ENCODE data around the gene KIR2DL1.
"Not testable (repeated sequence)": the region's sequence is repeated elsewhere in the genome, so short reads cannot be mapped to it uniquely, and the experiment has no call there.

Gene KIR2DL1

DNA sequence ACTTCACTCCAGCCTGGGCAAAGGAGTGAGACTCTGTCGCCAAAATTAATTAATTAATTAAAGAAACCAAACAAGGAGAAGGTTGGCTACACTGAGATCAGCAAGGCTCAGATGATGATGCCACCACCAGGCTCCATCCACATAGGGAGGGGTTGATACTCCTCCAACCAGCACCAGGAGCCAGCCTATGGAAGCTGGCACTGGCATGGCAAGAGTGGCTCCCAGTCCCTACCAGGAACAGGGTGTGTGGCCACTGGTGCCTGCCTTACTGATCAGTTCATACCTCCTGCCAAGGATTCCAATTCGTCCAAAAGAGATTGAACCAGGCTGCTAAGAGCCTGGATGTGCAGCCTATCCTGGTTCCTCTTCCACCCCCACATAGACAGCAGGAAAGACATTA is 3.1 kb downstream of the KIR2DL1 start:
- not testable (repeated sequence) for DNase-seq

DNA sequence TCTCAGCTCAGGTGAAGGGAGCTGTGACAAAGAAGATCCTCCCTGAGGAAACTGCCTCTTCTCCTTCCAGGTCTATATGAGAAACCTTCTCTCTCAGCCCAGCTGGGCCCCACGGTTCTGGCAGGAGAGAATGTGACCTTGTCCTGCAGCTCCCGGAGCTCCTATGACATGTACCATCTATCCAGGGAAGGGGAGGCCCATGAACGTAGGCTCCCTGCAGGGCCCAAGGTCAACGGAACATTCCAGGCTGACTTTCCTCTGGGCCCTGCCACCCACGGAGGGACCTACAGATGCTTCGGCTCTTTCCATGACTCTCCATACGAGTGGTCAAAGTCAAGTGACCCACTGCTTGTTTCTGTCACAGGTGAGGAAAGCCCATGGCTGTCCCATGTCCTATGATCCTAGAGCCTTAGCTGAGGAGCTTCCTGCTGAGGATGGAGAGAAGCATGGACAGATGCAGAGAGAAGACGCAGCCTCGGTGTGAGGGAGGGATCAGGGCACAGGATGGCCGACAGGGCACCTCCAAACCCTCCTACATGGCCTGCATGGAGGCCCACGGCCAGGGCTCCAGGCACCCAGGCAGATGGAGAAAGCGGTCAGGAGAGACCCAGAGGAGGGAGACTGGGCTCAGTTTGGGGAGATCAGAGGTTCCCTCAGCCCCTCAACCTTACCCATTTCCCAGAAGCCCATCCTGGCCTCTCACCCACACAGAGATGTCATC is 5.7 kb downstream of the KIR2DL1 start:
- not testable (repeated sequence) for DNase-seq

DNA sequence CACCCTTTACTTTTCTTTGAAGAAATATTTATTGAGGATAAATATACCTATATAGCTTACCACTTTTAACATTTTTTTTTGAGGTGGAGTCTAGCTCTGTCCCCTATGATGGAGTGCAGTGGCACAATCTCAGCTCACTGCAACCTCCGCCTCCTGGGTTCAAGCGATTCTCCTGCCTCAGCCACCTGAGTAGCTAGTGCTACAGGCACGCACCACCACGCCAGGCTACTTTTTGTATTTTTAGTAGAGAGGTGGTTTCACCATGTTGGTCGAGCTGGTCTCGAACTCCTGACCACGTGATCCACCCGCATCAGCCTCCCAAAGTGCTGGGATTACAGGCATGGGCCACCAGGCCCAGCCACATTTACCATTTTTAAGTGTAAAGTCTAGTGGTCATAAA is 6.2 kb downstream of the KIR2DL1 start:
- DNase-seq: not testable (repeated sequence)

DNA sequence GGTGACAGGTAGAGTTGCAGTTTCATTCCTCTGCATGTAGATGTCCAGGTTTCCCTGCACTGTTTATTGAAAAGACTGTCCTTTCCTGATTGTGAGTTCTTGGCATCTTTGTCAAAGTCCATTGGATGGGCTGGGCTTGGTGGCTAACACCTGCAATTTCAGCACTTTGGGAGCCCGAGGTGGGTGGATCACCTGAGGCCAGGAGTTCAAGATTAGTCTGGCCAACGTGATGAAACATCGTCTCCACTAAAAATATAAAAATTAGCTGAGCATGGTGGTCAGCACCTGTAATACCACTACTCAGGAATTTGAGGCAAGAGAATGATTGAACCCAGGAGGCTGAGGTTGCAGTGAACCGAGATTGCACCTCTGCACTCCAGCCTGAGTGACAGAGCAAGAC is 8.3 kb downstream of the KIR2DL1 start:
- DNase-seq: not testable (repeated sequence)

DNA sequence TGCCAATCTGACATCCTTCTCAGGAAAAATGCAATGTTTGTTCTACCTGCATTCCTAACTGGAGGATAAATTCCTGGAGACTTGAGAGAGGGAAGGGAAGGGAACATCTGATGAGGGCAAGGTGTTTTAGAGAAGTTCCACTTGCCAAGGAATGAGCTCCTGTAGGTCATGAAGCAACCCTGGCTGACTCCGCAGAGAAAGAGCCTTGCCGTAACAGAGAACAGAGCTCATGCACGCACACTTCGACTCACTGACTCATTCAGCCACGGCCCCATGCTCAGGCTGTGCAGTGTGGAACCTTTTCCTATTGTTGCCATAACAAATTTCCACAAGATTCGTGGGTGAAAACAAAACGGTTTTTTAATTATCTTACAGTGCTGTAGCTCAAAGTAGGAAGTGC is 9.3 kb downstream of the KIR2DL1 start:
- peak; percentile 82 for DNase-seq

DNA sequence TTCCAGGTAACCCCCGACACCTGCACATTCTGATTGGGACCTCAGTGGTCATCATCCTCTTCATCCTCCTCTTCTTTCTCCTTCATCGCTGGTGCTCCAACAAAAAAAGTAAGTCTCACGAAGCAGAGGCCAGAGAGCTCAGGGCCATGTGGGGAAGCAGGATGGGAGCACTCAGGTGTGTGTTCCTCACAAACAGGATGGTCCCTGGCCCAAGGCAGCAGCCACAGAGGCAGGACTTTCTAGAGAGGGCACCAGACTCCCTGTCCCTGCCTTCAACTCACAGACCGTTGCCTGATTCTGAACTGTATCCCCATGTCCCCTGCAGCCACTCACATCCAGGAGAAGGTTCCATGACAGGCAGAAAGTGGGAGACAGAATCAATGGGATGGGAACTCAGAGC is 13.3 kb downstream of the KIR2DL1 start:
- DNase-seq: not testable (repeated sequence)

DNA sequence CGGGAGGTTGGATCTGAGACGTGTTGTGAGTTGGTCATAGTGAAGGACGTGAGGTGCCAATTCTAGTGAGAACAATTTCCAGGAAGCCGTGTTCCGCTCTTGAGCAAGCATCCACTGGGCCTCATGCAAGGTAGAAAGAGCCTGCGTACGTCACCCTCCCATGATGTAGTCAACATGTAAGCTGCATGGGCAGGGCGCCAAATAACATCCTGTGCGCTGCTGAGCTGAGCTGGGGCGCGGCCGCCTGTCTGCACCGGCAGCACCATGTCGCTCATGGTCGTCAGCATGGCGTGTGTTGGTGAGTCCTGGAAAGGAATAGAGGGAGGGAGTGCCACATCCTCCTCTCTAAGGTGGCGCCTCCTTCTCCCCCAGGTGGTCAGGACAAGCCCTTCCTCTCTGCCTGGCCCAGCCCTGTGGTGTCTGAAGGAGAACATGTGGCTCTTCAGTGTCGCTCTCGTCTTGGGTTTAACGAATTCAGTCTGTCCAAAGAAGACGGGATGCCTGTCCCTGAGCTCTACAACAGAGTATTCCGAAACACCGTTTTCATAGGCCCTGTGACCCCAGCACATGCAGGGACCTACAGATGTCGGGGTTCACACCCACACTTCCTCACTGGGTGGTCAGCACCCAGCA is 16.6 kb downstream of the KIR2DL1 start:
- DNase-seq: not testable (repeated sequence)

DNA sequence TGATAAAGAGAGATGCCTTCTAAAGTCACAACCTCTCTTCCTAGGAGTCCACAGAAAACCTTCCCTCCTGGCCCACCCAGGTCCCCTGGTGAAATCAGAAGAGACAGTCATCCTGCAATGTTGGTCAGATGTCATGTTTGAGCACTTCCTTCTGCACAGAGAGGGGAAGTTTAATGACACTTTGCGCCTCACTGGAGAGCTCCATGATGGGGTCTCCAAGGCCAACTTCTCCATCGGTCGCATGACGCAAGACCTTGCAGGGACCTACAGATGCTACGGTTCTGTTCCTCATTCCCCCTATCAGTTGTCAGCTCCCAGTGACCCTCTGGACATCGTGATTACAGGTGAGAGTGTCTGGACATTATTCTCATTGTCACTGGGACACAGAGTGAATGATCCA is 18.6 kb downstream of the KIR2DL1 start:
- peak; percentile 74 for DNase-seq

DNA sequence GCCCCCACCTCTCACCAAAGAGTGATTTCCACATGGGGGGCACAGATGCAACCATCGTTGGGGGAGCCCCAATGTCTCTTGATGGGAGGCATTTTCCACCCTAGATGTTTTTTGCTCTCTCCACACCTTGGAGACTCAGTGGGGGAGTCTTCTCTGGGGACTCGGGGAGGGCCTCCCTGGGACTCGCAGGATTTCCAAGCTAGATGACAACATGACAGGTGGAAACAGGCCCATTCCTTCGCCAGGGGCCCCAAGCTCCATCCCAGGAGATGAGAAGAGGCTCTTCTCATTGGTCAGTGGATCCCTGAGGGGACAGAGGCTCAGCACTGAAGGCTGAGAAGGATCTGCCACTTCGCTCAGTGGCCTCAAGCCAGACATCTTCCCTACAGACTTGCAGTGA is 21.1 kb downstream of the KIR2DL1 start:
- DNase-seq: no peak

DNA sequence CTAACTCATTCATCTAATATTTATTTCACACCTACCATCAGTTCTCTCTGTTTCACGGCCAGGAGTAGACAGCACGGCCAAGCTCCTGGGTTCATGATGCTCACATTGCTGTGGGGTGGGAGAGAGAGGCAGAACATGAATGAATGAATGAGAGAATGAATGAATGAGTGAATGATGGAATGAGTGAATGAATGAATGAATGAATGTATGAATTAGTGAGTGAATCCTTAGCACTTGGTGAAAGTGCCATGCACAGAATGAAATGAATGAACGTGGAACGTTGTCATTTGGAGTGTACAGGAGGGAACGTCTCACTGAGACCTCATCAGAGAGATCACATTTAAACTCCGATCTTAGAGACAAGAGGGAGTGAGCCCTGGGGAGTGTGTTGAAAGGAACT is 21.9 kb downstream of the KIR2DL1 start:
- DNase-seq: no peak

DNA sequence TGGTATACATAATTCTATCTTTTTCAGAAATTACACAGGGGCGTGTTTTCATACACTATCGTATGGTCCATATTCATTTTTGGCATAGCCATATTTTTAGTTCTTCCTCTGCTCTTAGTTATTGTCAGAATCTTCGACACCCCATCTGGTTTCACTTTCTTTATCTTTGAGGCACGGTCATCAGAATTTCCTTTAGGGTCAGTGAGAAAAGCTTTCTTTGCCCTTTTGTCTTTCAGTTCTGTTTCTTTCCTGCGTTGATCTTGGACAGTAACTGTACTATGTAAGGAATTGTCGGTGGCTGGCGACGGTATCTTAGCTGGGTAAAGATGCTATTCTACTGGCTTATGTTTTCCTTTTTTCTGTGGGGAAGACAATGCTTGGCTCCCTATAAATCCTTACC is 23.2 kb downstream of the KIR2DL1 start:
- DNase-seq: peak; percentile 85

DNA sequence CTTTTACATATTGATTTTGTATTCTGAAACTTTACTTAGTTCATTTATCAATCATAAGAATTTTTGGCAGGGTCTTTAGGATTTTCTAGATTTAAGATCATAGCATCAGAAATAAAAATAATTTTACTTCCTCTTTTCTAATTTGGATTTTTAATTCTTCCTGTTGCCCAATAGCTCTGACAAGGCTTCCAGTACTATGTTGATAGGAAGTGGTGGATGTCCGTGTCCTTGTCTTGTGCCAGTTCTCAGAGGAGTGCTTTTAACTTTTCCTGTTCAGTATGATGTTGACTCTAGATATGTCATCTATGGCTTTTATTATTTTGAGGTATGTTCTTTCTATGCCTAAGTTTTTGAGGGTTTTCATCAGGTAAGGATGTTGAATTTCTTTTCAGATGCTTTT is 26.2 kb downstream of the KIR2DL1 start:
- DNase-seq: peak; percentile 71

DNA sequence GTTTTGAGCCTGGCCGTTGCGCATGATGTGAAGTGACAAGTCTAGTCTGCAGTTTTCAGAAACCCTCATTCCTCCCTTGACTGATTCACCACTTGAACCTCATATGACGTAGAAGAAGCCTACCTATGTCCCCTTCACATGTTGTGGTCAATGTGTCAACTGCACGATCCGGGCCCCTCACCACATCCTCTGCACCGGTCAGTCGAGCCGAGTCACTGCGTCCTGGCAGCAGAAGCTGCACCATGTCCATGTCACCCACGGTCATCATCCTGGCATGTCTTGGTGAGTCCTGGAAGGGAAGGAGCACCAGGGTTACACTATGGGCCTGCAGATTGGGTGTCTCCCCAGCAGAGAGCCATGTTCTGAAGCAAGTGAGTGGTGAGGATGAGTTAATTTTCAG is 33.8 kb downstream of the KIR2DL1 start, which contains the start of gene KIR2DL4:
KIR2DL4 (plus strand) TSS at position 201 of the 400 bp plus-strand sequence; CDS start at position 243, 42 bp downstream.
- no peak for DNase-seq

DNA sequence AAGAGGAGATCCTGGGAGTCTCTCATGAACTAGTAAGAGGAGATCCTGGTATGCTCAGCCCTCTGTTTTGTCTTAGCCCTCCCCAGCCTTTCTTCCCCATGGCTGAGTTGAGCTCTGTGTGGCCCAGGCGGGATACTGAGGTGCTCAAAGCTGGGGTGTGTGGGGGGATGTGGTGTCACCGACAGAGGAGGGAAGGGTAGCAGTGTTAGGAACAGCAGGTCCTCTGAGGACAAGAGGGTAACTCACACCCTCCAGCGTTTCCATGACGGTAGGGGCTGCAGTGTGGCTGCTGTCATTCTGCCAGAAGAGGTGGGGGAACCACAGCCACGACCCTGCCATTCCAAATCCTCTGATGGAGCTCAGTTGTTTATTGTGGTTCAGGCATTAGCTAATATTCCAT is 34.5 kb downstream of the KIR2DL1 start:
- no peak for DNase-seq

DNA sequence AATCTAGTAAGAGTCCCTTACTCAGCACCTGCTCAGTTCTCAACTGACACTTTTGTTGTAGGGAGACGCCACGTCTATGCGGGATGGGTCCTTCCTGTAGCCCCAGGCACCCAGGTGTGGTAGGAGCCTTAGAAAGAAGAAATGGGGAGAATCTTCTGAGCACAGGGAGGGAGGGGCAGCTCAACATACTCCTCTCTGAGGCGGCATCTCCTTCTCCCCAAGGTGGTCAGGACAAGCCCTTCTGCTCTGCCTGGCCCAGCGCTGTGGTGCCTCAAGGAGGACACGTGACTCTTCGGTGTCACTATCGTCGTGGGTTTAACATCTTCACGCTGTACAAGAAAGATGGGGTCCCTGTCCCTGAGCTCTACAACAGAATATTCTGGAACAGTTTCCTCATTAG is 35.0 kb downstream of the KIR2DL1 start:
- no peak for DNase-seq

DNA sequence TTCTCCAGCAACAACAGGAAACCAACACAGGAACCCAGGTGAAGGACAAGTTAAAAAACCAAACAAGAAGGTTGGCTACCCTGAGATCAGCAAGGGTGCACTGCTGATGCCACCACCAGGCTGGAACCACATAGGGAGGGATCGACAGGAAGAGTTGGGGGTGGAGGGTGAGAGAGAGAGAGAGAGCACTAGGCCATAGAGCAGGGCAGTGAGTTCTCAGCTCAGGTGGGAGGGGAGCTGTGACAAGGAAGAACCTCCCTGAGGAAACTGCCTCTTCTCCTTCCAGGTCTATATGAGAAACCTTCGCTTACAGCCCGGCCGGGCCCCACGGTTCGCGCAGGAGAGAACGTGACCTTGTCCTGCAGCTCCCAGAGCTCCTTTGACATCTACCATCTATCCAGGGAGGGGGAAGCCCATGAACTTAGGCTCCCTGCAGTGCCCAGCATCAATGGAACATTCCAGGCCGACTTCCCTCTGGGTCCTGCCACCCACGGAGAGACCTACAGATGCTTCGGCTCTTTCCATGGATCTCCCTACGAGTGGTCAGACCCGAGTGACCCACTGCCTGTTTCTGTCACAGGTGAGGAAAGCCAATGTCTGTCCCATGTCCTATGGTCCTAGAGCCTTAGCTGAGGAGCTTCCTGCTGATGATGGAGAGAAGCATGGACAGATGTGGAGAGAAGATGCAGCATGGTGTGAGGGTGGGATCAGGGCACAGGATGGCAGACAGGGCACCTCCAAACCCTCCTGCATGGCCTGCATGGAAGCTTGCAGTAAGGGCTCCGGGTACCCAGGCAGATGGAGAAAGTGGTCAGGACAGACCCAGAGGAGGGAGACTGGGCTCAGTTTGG is 36.3 kb downstream of the KIR2DL1 start:
- DNase-seq: no peak

DNA sequence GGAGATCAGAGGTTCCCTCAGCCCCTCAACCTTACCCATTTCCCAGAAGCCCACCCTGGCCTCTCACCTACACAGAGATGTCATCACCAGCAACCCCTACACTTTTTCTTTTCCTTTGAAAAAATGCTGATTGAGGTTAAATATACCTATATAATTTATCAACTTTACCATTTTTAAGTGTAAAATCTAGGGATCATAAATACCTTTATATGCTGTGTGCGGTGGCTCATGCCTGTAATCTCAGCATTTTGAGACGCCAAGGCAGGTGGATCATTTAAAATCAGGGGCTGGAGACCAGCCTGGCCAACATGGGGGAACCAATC is 36.9 kb downstream of the KIR2DL1 start:
- DNase-seq: no peak

DNA sequence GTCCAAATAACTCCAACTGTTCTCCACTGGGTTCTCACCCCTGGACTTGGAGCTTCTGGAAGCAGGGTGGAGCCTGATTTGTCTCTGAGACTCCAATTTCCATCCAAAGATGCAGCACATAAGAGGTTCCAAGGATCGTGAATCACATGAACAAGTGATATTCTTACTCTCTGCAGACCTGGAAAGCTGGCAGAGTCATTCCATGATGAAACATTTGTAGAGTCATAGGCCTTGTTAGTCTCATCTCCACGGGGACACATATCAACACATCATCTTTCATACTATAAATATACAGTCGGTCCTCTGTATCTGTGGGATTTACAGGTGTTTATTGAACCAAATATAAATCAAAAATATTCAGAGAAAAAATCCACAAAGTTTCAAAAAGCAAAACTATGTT is 45.0 kb downstream of the KIR2DL1 start:
- not testable (repeated sequence) for DNase-seq

DNA sequence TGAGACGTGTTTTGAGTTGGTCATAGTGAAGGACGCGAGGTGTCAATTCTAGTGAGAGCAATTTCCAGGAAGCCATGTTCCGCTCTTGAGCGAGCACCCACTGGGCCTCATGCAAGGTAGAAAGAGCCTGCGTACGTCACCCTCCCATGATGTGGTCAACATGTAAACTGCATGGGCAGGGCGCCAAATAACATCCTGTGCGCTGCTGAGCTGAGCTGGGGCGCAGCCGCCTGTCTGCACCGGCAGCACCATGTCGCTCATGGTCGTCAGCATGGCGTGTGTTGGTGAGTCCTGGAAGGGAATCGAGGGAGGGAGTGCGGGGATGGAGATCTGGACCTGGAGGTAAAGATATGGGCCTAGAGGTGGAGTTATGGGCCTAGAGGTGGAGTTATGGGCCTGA is 46.7 kb downstream of the KIR2DL1 start, which contains the start of gene KIR3DL1:
KIR3DL1 (plus strand) TSS at position 218 of the 400 bp plus-strand sequence.
- not testable (repeated sequence) for DNase-seq

DNA sequence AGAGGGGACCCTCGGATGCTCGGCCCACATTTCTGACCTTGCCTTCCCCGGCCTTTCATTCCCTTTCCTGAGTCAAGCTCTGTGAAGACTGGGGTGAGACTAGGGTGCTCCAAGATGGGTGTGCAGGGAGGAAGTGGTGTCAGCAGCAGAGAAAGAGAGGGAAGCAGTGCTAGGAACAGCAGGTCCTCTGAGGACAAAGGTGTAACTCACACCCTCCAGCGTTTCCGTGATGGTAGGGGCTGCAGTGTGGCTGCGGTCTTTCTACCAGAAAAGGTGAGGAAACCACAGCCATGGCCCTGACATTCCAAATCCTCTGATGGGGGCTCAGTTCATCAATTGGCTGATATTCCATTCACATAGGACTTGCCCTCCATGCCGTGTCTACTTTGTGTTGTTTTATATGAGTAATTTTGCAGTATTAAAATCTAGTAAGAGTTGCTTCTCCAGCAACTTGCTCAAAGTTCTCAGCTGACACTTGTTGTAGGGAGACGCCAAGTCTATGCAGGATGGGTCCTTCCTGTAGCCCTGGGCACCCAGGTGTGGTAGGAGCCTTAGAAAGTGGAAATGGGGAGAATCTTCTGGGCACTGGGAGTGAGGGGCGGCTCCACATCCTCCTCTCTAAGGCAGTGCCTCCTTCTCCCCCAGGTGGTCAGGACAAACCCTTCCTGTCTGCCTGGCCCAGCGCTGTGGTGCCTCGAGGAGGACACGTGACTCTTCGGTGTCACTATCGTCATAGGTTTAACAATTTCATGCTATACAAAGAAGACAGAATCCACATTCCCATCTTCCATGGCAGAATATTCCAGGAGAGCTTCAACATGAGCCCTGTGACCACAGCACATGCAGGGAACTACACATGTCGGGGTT is 48.3 kb downstream of the KIR2DL1 start:
- no peak for DNase-seq

DNA sequence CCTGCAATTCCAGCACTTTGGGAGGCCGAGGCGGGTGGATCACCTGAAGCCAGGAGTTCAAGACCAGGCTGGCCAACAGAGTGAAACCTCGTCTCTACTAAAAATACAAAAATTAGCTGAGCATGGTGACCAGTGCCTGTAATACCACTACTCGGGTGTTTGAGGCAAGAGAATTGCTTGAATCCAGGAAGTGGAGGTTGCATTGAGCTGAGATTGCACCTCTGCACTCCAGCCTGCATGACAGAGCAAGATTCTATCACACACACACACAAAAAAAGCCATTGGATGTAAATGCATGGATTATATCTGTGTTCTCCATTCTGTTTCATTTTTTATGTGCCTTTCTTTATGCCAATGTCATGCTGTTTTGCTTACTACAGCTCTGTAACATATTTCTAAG is 54.8 kb downstream of the KIR2DL1 start:
- DNase-seq: peak; percentile 19

DNA sequence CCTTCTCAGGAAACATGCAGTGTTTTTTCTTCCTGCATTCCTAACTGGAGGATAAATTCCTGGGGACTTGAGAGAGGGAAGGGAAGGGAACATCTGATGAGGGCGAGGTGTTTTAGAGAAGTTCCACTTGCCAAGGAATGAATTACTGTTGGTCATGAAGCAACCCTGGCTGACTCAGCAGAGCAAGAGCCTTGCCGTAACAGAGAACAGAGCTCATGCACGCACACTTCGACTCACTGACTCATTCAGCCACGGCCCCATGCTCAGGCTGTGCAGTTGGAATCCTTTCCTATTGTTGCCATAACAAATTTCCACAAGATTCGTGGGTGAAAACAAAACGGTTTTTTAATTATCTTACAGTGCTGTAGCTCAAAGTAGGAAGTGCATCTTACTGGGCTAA is 55.7 kb downstream of the KIR2DL1 start:
- peak; percentile 7 for DNase-seq

DNA sequence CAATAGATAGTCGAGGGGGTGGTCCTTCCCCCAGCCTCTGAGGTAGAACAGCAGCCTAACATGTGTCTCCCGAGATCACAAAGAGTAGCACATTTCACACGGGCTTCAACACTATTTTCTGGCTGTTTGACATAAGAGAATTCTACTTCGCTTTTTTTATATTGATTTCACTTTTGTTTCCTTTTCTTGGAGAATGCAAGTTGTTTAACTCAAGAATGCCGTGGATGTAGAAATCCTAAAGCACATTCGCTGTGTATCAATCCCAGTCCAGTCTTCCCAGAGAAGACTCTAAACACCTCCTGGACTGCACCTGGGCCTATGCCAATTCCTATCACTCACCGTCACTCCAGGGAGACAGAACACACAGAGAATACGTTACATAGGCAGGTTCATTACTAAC is 58.5 kb downstream of the KIR2DL1 start:
- peak; percentile 74 for DNase-seq

Data from inflammatory macrophage treated with lipopolysaccharide for 4 hours (primary cell).